ENCODE data around the gene EBLN1. TPM values are rescaled to one million over a fixed set of nuclear protein-coding genes. Genes with fewer than 3 reads are reported as not detected.

Gene EBLN1
- not detected for total RNA-seq
- long read RNA-seq: 0 reads

DNA sequence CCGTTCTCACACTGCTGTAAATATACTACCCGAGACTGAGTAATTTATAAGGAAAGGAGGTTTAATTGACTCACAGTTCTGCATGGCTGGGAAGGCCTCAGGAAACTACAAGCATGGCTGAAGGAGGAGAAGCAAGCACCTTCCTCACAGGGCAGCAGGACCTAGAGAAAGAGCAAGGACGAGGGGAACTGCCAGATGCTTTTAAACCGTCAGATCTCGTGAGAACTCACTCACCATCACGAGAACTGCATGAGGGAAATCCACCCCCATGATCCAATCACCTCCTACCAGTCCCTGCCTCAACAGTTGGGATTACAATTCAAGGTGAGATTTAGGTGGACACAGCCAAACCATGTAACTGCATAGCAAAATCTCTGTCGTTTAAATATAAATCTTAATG lies at the start of gene EBLN1:
TSS of gene EBLN1 (minus strand) at position 174 of the 400 bp plus-strand sequence. CDS start 8,032 bp downstream, outside the sequence.
- no peak for DNase-seq
- intact Hi-C loops (cut with DNase I): loop anchor here in 1 of 2 donors (10.0 kb wide), 1 partner anchor 203 kb away; no protein-coding TSS in a partner anchor
- no peak for ATAC-seq

GRCh38 chr10:22265839-22266537 lies 48.2 kb upstream of the EBLN1 start:
- DNase-seq (no peak), ATAC-seq (no peak)
- intact Hi-C loops (cut with DNase I): no loop called here

- no peak for ATAC-seq
- DNase-seq: no peak
- intact Hi-C loops (cut with DNase I): no loop called here
Observed at GRCh38 chr10:22263106-22263505, 45.3 kb upstream of the EBLN1 start.

DNA sequence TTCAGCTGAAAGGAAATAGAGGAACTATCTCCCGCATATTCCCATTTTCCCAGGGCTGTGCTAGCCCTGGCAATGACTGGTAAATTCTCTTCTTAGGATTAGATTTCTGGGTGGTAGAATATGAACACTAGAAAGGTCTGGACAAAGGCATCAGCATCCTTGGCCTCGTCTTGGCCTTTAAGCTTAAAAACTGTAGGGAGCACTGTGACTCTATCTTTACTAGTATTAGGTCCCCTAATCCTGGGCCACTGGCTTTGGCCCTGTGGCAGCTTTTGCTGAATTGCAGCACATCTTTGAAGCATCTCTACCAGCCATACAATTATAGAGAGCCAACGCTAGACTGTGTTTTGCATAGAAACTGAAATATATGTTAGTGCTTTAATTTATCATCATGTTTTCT lies 41.5 kb upstream of the EBLN1 start:
- intact Hi-C loops (cut with DNase I): loop anchor here (10.0 kb wide), 2 partner anchors 56 to 176 kb away; partner anchors contain the start of gene COMMD3 (in 1 of the 2)

GRCh38 chr10:22258471-22258870 lies 40.7 kb upstream of the EBLN1 start:
- ATAC-seq: no peak
- intact Hi-C loops (cut with DNase I): loop anchor here (10.0 kb wide), 2 partner anchors 56 to 176 kb away; partner anchors contain the start of gene COMMD3 (in 1 of the 2)

More for the DNA sequence above, 41.5 kb upstream of the EBLN1 start:
- ATAC-seq (no peak), DNase-seq (no peak)

DNA sequence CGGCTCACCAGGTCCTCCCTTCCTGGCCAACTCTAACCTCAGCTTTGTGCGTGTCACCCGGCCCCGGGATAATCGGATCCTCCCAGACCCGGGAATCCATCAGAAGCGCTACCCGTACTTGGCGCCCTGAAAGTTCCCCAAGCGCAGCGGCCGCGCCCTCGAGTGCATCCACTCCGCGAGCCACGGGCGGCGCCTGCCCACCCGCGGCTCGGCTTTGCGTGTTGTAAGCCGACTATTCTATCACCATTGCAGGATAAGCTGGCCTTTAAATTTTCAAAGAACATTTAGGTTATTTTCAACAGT lies 35.7 kb upstream of the EBLN1 start:
- intact Hi-C loops (cut with DNase I): loop anchor here (5.0 to 10.0 kb wide), 3 partner anchors 61 to 181 kb away; partner anchors contain the start of gene COMMD3 (in 2 of the 2)
- peak; percentile 25 to 42 for ATAC-seq

More at GRCh38 chr10:22258471-22258870, 40.7 kb upstream of the EBLN1 start:
- no peak for DNase-seq

GRCh38 chr10:22252801-22253579 lies 35.2 kb upstream of the EBLN1 start:
- intact Hi-C loops (cut with DNase I): loop anchor here (5.0 to 10.0 kb wide), 3 partner anchors 62 to 182 kb away; partner anchors contain the start of gene COMMD3 (in 2 of the 2)
- DNase-seq (peak; percentile 59), ATAC-seq (peak; percentile 58 to 65)

More for the DNA sequence above, 35.7 kb upstream of the EBLN1 start:
- DNase-seq: peak; percentile 75

DNA sequence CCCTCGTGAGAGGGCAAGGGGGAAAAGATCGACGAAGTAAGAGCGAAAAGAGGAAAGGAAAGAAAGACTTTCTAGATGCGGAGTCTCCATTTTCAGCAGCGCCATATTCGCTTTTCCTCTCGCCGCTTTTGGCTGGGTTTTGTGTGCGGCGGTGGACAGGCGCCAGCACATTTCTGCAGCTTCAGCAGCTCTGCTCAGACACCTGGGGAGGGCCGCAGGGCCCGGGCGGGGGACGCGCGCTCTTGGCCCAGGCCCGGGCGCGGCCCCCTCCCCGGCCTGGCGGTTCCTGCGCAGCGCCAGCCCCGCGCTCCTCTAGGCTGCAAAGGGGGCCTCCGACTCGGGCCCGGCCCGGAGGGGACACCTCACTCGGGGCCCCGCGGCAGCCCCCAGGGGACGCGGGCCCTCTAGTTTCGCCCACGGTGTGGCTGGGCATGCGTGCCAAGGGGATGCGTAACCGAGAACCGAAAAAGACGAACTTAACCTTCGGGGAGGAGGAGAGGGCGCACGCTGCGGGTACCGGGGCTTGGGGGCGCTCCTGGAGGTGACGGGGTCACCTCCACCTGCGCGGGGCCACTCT lies 34.5 kb upstream of the EBLN1 start:
- intact Hi-C loops (cut with DNase I): loop anchor here (5.0 to 10.0 kb wide), 3 partner anchors 62 to 182 kb away; partner anchors contain the start of gene COMMD3 (in 2 of the 2)
- DNase-seq (peak; percentile 71), ATAC-seq (peak; percentile 90 to 92)

DNA sequence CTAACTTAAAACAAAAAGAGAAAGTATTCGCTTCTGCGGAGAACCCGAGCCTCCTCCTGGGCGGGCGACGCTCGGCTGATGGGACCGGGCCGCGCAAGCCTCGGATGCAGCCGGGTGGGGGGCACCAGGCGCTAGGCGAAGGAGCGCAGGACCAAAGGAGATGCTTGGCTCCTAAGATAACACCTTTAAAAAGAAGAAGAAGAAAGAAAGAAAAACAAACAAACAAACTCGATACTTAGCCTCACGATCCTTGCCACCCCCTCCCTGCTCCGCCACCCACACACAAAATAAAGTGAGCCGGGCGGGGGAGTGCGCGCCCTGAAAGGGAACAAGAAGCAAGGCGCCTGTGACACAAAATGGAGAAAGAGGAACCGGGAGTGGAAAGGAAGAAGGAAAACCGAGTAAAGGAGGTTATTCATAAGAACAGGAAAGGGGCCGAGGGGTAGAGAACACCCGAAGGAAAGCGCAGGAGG lies 34.0 kb upstream of the EBLN1 start:
- DNase-seq: peak; percentile 77
- peak; percentile 58 to 63 for ATAC-seq
- intact Hi-C loops (cut with DNase I): loop anchor here (5.0 to 10.0 kb wide), 3 partner anchors 63 to 183 kb away; partner anchors contain the start of gene COMMD3 (in 2 of the 2)

DNA sequence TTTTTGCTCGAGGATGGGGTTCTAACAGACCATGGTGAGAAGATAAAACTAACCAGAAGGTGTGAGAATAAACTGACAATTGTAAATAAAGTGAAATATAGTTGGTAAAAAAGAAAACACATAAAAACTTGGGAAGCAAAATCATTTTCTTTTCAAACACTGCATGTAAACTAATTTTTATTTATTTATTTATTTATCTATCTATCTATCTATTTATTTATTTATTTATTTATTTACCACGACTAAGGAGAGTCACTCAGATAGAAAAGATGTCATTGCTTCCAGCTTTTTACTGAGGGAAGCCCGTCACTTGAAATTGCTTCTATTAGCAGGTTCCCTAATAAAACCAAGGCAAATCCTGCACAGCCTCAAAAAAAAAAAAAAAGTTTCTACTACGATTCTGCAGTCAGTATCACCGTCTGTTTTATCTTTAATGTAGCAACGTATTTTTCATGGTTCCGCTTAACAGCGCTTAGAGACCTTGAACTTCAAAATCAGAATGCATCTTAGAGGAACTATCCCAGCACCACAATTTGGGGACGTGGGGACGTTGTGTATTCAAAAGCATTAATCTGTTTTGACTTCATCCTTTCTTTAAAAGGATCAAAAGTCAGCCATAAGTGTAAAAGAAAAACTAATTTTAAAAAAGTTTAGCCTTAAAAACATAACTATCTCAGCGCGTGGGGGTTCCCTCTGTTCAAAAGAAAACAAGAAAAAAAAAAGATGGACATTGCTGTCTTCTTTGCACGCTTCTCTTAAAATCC lies 33.3 kb upstream of the EBLN1 start:
- no peak for ATAC-seq
- intact Hi-C loops (cut with DNase I): loop anchor here (5.0 to 10.0 kb wide), 3 partner anchors 64 to 184 kb away; partner anchors contain the start of gene COMMD3 (in 2 of the 2)

DNA sequence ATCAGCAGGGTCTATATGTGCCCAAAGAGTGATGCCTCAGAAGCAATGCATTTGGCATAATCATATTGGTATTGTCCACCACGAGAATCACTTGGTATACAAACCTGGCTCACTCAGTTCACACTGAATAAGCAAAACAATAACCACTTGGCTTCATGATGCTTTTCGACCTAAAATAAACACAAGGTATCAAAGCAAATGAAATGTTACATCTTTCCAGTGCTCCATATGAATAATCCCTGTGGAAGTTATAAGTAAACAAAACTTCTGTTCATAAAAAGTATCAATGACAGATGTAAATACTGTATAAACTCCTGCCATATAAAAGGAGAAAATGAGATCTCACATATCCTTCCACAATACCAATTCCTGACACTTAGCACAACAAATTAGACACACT lies 29.8 kb upstream of the EBLN1 start:
- DNase-seq (no peak), ATAC-seq (no peak)
- intact Hi-C loops (cut with DNase I): no loop called here

More for the DNA sequence above, 33.3 kb upstream of the EBLN1 start:
- DNase-seq: no peak

GRCh38 chr10:22246680-22247391 lies 29.0 kb upstream of the EBLN1 start:
- intact Hi-C loops (cut with DNase I): no loop called here
- DNase-seq (no peak), ATAC-seq (peak; percentile 29 to 88)

DNA sequence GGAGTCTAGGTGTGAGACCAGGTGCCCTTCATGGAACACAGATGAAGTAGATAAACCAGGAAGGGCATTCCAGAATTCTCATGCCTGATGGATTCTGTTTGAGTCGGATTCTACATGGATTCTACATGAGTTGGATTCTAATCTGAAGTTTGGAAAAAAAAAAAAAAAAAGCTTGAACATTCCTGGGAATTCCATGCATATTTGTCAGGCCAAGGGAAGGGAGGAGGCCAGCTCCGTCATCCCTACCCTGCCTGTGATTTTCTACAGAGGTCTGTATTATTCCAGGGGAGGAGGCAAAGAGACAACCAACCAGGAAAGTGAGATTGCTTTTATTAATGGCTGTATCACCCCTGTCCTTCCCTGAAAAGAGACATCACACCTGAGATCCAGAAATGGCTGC lies 27.8 kb upstream of the EBLN1 start:
- DNase-seq (no peak), ATAC-seq (peak in 1 of 2 donors; percentile 15)
- intact Hi-C loops (cut with DNase I): no loop called here

DNA sequence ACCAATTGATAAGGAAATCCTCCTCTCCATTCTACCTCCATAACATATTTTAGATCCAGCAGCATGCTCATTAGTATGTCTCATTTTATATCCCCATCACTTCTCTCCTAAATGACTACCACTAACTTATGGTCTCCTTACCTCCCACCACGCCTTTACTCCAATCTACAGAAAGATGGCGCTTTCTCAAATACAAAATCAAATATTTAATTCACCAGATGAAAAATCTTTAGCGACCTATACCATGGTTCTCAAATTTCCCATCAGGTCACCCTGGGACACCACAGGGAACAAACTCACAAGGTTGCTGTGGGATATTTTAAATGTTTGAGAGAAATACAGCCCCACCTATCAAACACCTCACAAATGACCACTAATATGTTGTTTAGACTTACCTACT lies 27.0 kb upstream of the EBLN1 start:
- ATAC-seq (no peak), DNase-seq (no peak)
- intact Hi-C loops (cut with DNase I): no loop called here

DNA sequence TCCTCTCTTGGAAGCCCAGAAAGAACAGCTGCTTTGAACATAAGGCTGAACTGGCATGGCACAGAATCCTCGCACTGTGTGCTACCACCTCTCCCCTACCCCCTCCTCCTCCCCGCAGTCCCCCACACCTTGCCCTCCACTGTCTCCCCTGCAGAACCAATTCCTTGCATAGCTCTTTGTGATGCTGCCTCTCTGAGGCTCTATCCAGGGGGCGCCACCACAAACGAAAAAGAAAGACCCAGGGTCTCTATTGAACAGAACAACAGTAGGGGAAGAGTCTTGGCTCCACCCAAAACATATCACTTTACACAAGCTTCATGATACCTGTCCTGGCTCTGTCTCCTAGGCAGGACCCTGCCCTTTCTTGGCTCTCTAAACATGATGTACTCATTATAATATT lies 26.2 kb upstream of the EBLN1 start:
- intact Hi-C loops (cut with DNase I): no loop called here
- DNase-seq (no peak), ATAC-seq (no peak)

DNA sequence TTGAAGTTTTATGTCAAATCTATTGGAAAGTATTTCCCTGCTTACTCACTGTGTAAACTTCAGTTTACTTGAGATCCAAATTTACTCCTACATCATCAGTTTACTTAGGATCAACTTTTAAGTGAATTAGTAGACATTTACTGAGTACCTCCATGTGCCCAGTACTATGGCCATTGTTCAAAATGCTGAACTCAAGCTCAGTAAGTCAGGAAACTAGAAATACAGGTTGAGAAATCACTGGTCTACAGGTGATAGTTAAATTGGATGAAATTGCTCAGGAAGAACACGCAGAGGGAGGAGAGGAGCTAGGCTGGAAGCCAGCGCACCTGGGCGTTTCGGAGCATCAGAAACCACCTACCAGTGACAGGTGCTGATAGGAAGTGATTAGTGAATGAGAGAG lies 25.5 kb upstream of the EBLN1 start:
- ATAC-seq (no peak), DNase-seq (no peak)
- intact Hi-C loops (cut with DNase I): no loop called here

DNA sequence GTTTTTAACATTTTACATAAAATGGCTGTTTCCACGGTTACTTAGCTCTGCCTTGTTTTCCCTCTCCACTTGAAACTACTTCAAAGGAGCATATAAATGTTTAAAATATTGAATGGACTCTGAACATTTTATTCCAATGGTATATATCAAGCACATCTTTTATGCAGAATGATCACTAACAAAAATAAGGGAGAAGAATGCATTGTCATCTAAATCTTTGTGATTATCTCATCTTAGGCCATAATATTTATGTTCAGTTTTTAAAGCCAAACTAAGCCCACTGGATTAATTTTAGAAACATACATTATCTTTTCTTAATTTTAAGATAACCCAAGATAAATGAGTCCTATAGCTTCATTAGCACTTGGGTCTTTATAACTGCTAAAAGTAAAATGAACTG lies 13.4 kb upstream of the EBLN1 start:
- ATAC-seq (no peak), DNase-seq (no peak)
- intact Hi-C loops (cut with DNase I): no loop called here

Measured in left cardiac atrium (tissue), 4 donors.